HG02885 (cell line): ENCODE measurements around the gene LRRC55.

Source experiments
- ATAC-seq: cut with Tn5 transposase; IDR thresholded peaks from one replicate; pipeline ENCODE4 v1.9.1; 2021; ENCODE audit warnings: mild to moderate bottlenecking; ENCODE audit not compliant: unreplicated experiment, poor library complexity

Gene LRRC55, protein sequence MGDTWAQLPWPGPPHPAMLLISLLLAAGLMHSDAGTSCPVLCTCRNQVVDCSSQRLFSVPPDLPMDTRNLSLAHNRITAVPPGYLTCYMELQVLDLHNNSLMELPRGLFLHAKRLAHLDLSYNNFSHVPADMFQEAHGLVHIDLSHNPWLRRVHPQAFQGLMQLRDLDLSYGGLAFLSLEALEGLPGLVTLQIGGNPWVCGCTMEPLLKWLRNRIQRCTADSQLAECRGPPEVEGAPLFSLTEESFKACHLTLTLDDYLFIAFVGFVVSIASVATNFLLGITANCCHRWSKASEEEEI

DNA sequence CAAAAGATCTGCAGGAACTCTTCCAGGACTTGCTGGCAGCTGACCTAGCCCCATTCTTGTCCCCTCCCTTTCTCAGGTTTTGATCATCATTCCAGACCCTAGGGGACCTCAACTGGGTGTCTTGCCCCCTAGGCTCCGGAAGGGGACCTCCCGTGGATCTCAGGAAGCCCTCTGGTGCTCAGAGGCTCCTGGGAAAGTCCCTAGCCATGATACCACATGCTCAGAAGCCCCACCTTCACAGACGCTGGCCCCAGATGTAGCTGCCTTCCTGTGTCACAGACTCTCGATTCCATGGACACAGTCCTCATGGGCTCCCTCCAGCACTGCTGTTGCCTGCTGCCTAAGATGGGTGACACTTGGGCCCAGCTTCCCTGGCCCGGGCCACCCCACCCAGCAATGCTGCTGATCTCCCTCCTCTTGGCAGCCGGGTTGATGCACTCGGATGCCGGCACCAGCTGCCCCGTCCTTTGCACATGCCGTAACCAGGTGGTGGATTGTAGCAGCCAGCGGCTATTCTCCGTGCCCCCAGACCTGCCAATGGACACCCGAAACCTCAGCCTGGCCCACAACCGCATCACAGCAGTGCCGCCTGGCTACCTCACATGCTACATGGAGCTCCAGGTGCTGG lies at the start of gene LRRC55:
LRRC55 (plus strand) TSS at position 276 of the 628 bp plus-strand sequence; CDS start at position 346, 70 bp downstream.
- ATAC-seq, result no peak

DNA sequence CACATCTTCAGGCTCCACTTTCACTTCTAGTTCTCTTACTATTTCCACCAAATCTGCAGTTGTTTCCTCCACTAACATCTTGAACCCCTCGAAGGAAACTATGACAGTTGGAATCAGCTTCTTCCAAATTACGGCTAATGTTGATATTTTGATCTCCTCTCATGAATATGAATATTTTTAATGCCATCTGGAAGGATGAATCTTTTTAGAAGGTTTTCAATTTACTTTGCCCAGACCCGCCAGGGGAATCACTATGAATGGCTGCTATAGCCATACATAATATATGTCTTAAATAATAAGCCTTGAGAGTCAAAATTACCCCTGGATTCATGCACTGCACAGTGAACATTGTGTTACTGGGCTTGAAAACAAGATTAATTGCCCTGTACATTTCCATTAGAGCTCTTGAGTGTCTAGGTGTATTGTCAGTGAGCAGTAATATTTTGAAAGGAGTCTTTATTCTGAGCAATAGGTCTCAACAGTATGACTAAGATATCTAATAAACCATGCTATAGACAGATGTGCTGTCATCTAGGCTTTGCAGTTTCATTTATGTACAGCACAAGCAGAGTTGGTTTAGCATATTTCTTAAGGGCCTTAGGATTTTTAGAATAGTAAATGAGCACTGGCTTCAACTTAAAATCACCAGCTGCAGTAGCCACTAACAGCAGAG lies 48.3 kb upstream of the LRRC55 start:
- ATAC-seq, result no peak

DNA sequence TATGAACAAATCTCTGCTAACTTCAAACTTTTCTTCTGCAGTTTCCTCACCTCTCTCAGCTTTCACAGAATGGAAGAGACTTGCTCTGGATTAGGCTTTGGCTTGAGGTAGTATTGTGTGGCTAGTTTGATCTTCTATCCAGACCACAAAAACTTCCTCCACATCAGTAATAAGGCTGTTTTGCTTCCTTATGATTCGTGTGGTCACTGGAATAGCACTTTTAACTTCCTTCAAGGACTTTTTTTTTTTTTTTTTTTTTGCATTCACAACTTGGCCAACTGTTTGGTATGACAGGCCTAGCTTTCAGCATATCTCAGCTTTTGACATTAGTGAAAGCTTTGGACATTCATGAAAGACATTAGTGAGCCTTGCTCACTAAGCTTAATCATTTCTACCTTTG lies 47.5 kb upstream of the LRRC55 start:
- ATAC-seq, result no peak

DNA sequence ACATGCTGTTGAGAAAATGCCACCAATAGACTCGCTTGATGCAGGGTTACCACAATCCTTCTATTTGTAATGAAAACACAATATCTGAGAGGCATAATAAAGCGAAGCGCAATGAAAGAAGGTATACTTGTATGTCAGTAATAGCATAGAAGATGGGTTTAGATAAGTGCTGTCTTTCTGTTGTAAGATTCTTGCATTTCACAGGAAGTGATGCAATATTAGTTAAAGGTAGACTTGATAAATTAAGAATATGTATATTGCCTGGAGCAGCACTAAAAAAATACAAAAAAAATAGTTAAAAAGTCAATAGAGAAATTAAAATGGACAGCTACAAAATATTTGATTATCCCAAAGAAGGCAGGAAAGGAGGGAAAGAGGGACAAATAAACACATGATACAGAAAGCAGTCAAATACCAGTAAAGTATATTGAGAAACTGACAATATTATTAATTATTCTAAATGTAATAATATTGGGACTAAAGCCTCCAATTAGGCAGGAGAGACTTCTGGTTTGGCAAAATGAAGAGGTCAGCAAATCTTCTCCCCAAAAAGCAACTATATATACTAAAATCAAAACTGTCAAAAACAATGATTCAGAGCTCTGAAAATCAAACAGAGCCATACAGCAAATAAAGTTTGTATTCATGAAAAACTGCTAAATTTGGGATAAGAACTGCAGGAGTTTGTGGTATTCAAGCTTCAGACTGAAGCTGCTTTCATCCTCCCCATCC lies 46.6 kb upstream of the LRRC55 start:
- ATAC-seq, result no peak

DNA sequence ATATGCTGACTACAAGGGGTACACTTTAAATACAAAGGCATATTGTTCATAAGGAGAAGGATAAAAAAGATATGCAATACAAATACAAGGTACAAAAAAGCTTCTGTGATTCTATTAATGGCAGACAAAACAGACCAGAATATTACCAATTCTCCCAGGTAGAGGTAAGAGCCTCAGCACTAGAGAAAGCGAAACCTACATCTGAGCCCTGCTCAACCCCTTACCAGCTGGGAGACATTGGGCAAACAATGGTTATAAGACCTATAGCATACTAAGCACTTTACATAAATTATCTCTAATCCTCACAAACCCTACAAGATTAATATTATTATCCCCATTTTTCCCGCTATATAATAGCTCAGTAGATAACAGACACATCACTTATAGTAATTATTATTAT lies 41.2 kb upstream of the LRRC55 start:
- ATAC-seq, result no peak

DNA sequence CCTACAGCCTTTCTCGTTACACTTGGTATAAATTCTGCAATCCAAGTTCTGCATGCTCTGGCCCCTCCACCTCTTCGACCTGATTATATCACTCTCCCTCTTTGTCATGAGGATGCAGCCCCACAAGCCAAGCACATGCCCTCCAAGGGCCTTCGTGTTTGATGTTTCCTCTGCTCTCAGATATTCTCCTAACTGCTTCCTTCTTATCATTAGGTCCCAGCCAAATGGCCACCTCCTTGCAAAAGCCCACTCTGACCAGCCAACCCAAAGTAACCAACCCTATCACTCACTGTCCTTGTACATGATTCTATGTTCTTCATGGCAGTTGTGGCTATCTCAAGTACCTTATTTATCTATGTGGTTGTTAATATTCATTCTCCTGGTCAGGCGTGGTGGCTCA lies 38.3 kb upstream of the LRRC55 start:
- no peak for ATAC-seq

DNA sequence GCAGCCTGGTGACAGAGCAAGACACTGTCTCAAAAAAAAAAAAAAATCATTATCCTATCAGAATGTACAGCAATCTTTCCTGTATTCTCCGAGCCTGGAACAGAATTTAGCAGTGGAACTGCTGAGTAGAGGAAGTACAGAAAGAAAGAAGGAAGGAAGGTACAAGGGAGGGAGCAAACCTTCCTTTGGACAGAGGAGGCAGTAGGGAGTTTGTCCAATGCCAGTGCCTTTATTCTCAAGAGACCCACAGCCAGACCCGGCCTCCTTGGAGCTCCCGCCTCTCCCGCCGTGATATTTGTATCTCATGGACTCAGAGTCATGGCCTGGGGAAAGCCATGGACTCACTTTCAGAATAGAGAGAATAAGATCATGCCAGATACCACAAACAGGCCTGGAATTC lies 37.7 kb upstream of the LRRC55 start:
- no peak for ATAC-seq

DNA sequence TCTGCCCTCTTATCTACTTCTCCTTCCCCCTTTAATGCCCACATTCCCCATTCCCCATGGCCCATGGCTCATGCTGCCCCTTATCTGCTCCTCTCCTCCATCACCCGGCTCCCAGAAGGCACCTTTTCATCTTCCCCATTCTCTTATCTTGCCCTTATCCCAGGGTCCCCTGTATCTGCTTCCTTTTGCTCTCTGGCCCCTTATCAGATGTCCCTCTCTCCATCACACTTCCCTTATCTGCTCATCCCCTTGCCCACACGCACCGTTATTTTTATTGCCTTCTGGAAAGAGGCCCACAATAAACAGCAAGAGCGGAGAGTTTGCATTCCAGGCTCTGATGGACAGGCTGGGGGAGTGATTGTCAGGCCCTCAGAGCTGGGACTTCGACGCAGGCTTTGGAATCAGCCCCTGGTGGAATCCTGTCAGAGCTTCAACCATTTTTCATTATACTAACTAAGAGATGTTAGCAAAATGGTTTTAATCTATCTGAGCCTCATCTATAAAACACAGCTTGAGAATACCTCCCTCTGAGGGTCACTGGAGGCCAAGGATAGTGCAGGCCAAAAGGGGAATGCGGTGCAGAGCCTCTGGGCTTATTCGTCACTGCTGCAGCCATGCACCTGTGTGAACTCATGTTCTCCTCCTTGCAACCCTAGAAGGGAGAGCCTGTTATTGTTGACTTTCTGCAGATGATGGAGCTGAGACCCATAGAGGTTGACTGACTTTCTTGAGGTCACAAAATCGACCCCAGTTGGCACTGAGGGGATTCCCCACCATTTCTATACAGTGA lies 37.0 kb upstream of the LRRC55 start:
- no peak for ATAC-seq

DNA sequence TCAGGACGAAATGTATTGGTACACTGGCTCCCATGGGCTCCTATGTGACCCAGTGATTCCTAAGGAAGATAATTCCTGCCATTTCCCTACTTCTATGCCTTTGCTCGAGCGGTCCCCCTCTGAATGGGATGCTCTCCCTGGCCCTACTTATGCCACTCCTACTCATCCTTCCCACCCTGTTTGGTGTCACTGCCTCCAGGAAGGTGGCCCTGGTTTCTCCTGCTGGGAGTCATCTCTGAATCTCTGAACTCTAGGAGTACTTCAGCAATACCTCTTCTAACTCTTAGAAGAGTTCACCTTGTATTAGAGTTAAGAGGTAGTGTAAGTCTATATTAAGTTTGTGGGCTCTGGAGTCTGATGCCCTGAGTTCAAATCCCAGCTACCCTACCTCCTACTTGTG lies 35.5 kb upstream of the LRRC55 start:
- no peak for ATAC-seq

DNA sequence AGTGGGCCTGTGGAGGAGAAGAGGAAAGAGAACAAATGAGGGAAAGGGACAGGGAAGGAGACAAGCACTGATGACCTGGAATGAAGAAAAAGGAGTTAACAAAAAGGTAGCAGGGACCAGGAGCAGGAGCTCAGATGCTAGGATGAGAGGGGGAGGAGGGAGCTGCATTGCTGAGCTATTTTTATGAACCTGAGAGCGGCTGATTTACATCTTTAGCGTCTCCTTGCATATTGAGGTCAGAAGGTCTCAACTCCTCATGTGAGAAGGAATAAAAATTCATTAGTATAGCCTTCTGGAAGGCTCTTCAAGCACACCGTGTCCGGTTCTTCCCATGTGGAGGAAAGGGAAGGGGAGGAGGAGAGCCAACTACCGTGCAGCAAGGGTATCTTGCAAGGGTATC lies 33.1 kb upstream of the LRRC55 start:
- ATAC-seq, result no peak

DNA sequence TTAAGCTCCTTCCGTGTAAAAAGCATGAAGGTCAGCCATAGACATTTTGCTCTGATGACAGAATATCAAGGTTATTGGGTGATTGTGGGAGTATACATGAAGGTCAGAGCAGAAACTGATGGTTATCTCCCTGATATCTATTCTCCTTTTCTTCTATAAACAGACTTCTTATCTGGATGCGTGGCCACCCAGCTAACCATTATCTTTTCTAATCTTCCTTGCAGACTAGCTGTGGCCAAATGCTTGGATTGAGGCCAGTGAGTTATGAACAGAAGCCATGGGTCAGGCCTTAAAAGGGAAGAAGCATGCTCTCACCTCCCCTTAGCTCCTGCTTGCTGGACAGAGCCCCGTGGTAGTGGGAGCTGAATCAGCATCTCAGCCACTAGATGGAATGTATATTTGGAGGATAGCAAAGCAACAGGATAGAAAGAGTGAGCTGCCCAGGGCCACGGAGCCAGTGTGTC lies 31.3 kb upstream of the LRRC55 start:
- no peak for ATAC-seq

DNA sequence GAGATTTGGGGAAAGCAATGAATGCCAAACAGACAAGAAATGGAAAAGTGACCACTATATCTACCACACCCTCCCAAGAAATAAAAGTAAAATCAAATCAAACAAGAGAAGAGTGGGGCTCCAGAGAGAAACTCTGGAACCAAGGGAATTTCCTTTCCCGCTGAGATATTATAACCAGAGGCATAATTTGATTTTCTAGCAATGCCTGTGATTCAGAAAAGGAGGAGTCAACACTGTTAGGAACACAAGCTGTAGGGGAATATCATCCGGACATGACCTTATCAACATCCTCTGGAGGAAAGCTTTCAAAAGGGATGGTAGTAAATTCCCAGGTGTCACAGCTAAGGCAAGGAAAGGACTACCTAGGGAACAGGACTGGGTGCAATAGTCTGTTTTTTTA lies 29.6 kb upstream of the LRRC55 start:
- ATAC-seq, result no peak

DNA sequence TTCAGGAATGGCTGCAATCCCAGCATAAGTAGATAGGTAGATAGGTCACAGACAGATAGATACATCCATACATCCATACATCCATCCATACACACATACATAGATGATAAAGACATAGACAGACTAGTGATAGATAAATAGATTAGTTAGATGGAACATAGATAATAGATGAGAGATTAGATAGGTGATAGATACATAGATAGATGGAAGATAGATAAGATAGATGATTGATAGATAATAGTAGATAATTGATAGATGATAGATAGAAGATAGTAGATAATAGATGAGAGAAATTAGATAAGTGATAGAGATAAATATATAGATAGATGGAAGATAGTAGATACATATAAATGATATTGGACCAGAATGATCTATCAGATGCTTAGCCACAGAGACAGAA lies 28.3 kb upstream of the LRRC55 start:
- no peak for ATAC-seq

DNA sequence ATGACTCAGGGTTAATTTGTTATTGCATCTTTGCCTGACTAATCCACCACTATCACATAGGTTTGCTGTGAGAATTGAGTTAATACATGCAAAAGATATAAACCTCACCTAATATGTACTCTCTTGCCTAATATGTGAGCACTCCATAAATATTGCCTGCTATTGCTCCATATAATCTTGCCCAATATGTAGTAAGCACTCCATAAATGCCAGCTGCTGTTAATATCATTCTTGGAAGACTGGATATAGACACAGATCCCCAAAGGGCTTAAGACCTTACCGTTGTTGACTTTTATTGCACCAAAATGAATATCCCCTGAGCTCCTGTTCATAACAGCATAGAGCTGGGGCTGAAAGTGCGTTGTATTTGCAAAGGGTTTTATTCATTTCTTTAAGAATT lies 27.0 kb upstream of the LRRC55 start:
- no peak for ATAC-seq

DNA sequence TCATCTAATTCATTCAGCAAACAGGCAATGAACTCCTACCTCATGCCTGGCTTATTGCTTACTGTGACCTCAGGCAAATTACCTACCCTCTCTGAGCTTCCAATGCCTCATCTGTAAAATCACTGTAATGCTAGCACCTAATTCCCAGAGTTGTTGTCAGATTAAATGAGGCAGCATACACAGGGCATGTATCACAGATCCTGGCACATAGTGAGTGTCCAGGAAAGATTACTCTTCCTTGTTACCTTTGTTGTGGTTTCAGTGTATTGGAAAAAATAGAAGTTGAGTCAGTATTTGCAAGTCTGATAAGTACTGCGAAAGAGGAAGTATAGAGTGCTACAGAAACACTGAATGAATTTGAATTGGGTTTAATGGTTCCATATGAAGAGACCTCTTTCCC lies 26.4 kb upstream of the LRRC55 start:
- no peak for ATAC-seq

DNA sequence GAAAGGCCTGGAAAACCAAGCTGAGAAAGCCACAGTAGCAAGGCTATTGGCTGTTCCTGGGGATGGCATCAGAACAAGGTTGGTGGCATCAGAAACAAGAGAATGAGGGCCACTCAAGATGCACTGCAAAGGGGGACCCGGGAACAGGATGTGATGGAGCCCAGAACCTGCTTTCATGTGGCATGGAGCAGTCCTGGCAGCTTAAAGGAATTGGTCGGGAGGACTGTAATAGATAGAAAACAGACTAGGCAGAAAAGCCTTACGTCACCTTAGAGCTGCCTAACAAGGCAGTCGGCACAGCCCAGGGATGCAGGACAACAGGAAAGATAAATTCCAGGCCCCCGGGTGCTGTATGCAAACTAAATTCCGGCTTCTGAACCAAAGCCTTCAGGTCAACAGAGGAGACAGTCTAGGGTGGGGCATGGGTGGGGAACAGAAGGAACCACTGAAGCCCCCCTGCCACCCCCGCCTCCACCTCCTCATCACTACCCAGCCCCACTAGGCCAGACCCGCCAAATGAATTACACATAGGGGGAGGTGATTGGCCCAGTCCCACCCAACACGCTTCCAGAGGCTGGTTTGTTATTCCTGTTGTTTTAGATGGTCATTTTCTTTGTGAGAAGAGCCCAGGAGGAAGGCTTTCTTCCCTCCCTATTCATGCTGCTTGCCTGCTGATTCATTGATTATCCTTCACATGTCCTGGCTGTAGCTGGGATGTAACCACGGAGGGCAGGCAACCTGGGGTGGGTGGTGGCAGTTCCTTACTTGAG lies 25.7 kb upstream of the LRRC55 start:
- no peak for ATAC-seq

DNA sequence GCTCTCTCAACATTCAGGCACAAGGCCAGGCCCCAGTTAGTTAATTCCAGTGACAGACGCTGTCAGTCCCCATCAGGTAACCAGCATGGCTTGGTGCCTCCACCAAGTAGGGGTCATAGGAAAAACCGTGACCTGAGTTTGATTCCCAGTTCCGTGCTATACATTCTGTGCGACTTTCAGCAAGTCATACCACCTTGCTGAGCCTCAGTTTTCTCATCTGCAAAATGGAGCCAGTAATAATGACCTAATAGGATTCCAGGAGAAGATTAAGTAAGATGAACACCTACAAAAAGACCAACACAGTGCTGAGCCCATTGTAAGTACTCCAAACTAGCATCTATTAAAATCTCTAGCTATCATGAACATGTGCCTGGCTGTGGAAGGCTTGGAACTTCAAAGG lies 24.8 kb upstream of the LRRC55 start:
- ATAC-seq, result no peak

DNA sequence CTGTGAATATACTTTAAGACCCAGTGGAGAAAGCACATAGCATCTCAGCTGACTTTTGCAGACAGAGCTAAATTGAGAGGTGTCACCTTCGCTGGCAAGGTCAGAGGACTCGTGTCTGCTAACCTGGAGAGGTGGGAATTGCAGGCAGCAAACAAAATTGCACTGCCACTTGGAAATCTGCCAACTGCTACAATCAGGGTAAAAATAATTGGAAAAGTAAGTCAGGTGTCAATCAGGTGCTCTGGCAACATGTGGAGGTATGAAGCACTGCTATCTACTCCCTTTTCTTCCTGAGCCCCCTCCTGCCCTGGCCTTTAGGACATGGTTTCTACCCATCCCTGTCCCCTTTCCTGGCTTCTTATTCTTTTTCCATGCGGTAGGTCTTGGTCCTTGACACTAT lies 24.1 kb upstream of the LRRC55 start:
- no peak for ATAC-seq

DNA sequence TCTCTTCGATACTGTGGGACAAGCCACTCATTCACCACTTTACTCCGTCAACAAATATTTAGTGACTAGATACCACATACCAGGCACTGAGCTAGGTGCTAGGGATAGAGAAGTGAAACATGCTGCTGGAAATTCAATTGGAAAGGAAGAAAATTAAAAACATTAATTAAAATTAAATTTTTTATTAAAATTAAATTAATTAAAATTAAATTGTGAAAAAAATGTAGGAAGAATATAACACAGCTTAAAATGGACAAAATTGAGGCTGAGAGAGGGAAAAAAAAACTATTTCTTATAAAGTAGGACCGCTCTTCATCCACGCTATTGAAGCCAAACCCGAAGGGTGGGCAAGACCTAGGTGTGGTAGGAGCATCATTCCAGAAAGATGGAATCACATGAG lies 23.6 kb upstream of the LRRC55 start:
- ATAC-seq, result no peak
